Astrocyte of the spinal cord (primary cell): Measurements from ENCODE around the gene RREB1.

Source experiments
- DNase-seq: peaks from one replicate; pipeline ENCODE4 v3.0.0; 2011; ENCODE audit warnings: low read depth, low spot score
- H3K4me3 ChIP-seq: 2 replicates; pipeline ENCODE4 v1.5.1; 2011; ENCODE audit warnings: low read depth, mild to moderate bottlenecking, low read length, moderate library complexity
- in situ Hi-C: cut with HindIII; loops from 2 replicates; pipeline ENCODE4 v1.10.0; 2017; ENCODE audit warnings: low sequenced_read_pairs
- TF ChIP-seq, protein P1 (sequence below): IDR thresholded peaks from 2 replicates; pipeline ENCODE4 v1.5.1; 2012; ENCODE audit warnings: low read depth, mild to moderate bottlenecking, low read length, inconsistent platforms

RREB1 gene

DNA sequence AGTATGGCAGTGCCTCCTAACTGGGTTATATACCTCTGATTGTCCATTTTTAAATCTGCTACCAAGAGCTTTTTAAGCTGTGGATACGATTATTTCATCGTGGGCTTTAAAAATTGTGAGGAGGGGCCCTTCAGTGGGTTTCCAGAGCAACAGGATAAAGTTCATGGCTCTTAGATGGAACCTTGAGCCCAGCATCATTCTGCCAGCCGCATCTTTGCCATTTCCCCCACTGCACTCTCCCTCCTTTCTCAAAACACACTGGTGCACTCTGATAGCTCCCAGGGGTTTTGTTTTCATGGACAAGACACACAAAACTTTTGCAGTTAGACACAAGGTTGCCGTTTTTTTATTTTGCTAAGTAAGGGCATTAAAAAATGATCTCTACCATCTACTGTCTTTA lies 54.1 kb downstream of the RREB1 start:
- no peak overlapping the region for H3K4me3 ChIP-seq
- no peak for DNase-seq
- TF ChIP-seq, protein P1, sequence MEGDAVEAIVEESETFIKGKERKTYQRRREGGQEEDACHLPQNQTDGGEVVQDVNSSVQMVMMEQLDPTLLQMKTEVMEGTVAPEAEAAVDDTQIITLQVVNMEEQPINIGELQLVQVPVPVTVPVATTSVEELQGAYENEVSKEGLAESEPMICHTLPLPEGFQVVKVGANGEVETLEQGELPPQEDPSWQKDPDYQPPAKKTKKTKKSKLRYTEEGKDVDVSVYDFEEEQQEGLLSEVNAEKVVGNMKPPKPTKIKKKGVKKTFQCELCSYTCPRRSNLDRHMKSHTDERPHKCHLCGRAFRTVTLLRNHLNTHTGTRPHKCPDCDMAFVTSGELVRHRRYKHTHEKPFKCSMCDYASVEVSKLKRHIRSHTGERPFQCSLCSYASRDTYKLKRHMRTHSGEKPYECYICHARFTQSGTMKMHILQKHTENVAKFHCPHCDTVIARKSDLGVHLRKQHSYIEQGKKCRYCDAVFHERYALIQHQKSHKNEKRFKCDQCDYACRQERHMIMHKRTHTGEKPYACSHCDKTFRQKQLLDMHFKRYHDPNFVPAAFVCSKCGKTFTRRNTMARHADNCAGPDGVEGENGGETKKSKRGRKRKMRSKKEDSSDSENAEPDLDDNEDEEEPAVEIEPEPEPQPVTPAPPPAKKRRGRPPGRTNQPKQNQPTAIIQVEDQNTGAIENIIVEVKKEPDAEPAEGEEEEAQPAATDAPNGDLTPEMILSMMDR: no peak
- in situ Hi-C loops: no loop called here

DNA sequence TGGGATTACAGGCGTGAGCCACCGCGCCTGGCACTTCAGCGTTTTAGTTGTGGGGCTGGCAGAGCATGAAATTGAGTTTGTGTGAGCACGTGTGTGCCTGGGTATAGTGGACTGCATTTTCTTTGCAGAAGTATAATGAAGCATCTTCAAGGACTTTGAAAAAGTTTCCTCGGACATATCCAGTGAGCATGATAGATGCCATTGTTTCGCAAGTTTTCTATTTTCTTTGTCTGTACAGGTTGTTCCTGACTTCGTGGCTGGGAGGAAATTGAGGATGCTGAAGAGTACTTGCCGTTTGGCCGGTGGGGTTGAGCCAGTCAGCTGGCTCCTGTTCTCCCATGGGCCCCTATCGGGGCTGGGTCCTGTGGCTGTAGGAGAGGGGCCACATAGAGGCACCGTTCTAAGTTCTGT lies 55.9 kb downstream of the RREB1 start:
- in situ Hi-C loops: no loop called here
- TF ChIP-seq, protein P1: no peak
- H3K4me3 ChIP-seq: no peak overlapping the region
- DNase-seq: no peak

DNA sequence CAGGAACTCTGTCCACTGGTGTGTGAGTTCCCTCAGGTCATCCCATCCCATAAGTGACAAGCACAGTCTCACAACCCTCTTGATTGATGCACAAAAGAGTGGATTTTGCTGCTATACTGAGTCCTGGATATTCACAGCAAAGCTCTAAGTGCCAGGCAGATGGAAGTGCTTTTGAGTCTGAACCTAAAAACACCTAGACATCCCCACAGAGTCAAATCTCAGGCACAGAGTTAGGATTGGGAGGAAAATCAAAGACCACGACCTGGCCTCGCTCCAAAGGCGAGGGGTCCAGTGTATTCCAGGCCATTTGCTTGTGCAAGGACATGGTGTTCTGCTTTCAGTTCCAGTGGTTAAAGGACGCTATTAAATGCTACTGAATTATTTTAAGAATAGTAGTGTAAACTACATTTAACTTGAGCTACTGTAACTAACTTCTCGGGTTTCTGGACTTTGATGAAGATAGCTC lies 56.8 kb downstream of the RREB1 start:
- in situ Hi-C loops: no loop called here
- TF ChIP-seq, protein P1: no peak
- no peak for DNase-seq
- no peak overlapping the region for H3K4me3 ChIP-seq

DNA sequence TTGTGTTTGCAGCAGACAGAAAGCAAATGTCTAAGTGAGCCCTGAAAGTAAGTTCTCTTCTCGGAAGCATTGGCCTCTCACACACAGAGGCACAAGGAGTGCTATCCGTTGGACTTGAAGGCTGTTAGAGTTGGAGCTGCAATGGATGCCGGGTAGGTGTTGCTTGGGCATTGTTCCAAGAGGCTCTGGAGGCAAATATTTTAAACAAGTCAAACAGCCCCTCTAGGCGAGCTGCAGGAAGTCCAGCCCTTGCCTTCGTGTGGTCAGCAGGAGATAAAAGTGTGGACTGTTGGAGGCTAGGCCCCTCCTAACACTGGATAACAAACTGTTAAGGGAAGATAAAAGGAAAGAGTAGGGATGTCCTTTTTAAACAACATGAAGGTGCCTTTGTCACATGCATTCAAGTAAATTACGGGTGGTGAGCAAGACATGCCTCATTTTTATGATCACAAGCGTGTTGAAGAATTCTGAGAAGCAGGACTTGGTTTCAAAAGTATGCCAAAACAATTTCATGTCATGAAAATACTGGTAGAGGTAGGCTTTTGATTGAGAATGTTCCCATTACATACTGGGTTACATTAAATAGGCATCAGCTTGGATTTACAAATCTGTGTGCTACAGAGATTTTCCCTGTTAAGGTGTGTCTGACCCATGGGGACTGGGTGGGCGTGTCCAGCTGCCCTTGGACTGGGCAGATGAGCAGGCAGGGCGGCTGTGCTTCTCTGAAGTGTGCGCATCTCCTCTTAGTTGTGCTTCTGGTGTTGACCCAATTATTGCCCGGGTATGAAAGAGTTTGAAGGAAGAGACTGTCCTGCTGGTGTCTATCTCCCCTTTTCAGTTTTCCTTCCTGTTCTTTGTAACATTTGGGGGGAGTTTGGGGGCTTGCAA lies 57.5 kb downstream of the RREB1 start:
- peak; percentile 72 for DNase-seq
- in situ Hi-C loops: no loop called here
- TF ChIP-seq, protein P1: no peak
- no peak overlapping the region for H3K4me3 ChIP-seq

DNA sequence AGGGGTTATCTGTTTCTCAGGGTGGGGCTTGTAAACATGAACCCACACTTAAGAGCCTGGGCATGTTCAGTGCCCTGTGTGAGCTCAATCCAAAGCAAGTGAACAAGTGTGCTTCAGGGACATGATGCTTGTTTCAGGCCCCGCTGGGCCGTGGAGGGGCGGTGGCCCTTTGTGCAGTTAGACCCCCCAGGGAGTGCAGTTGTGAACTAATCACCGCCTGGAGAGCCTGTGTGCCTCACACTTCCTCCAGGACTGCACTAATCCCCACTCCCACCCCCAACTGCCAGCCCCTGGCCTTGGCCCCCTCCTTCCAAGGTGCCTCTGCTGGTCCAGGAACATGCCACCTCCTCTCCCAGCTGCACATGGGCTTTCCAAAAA lies 58.1 kb downstream of the RREB1 start:
- in situ Hi-C loops: no loop called here
- peak; percentile 30 for DNase-seq

DNA sequence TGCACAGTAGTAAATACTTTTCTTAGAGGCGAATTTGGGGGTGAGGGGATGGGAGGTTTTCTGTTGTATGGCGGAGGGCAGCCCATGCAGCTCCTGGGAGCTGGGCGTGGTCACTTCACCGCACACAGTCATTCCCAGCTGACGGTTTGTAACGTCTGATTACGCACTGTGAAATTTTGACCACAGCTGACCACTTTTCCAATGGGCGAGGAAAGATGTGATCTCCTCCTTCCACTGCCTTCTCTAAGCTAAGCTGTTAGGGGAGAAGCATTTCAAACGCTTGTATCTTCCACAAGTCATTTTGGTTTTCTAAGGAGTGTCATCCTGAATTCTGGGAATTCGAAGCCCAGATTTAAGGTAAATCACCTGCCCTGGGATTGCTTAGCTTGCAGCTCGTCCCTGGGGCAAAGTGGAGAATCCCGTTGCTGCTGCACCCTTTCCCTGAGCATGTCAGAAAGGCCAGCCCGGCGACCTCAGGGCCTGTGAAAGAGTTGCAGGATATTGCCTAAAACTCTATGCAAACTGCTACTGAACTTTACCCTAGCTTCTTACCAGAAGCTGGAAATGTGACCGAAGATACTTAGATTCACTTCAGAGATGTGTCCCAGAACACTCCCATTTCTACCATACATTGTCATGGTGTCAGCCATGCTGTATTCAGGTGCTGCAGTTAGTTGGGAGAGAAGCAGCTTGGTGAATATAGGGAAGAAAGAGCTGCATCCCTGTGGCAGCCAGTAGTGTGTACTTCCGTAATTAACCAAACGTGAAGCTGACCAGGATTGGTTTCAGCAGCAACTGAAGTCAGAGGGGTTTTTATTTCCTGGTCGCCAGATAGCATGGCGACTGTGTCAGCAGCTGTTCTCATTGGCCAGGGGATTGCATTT lies 58.9 kb downstream of the RREB1 start:
- H3K4me3 ChIP-seq: no peak overlapping the region
- DNase-seq: peak; percentile 70
- in situ Hi-C loops: no loop called here

More for the DNA sequence above, 58.1 kb downstream of the RREB1 start:
- no peak overlapping the region for H3K4me3 ChIP-seq
- TF ChIP-seq, protein P1: no peak

More for the DNA sequence above, 58.9 kb downstream of the RREB1 start:
- TF ChIP-seq, protein P1: no peak
